Activated CD8-positive, alpha-beta T cell treated with anti-CD3 and anti-CD28 coated beads for 36 hours (primary cell): ENCODE measurements around the gene ABCA7. TPM values are rescaled to one million over a fixed set of nuclear protein-coding genes. Genes with fewer than 3 reads are reported as not detected.

ENCODE experiments used
- ATAC-seq: fragments of 200-7000 bp; cut with Tn5 transposase; one replicate; pipeline ENCODE4 v1.10.0; 2021; ENCODE audit warnings: mild to moderate bottlenecking, moderate library complexity
- CTCF ChIA-PET: fragments of 350-600 bp; sonication (Branson Sonifier 250); formaldehyde crosslinking; loops from one replicate; lab custom pipeline; 2021; ENCODE audit warnings: antibody characterized with exemption; lab: Charles Lee
- POLR2A ChIA-PET: fragments of 350-600 bp; sonication (Branson Sonifier 250); formaldehyde crosslinking; loops from one replicate; lab custom pipeline; 2021; ENCODE audit warnings: antibody characterized with exemption; lab: Charles Lee
- DNase-seq: peaks from one replicate; pipeline ENCODE4 v3.0.0-alpha.2; 2020
- H3K27ac Mint-ChIP-seq: one replicate; pipeline ENCODE4 v1.8.0; 2021; ENCODE audit warnings: mild to moderate bottlenecking, mixed read lengths
- H3K27me3 Mint-ChIP-seq: one replicate; pipeline ENCODE4 v1.8.0; 2021; ENCODE audit warnings: mixed read lengths
- H3K36me3 Mint-ChIP-seq: one replicate; pipeline ENCODE4 v1.8.0; 2021; ENCODE audit warnings: low read depth, mixed read lengths
- H3K4me1 Mint-ChIP-seq: one replicate; pipeline ENCODE4 v1.8.0; 2021; ENCODE audit warnings: low read depth, mixed read lengths
- H3K4me3 Mint-ChIP-seq: one replicate; pipeline ENCODE4 v1.8.0; 2021; ENCODE audit warnings: mild to moderate bottlenecking, moderate library complexity, mixed read lengths
- H3K9me3 Mint-ChIP-seq: one replicate; pipeline ENCODE4 v1.8.0; 2021; ENCODE audit warnings: mixed read lengths
- intact Hi-C: fragments of 100-400 bp; cut with micrococcal nuclease; formaldehyde crosslinking; loops from one replicate; pipeline ENCODE4 v1.10.0; 2022
- total RNA-seq, 2 experiments: library from RNA; stranded (reverse); gene quantifications; one replicate each; pipeline ENCODE4 v1.2.3, GENCODE V29; 2021
- TF ChIP-seq, protein P1 (sequence below): fragments of 200-600 bp; IDR thresholded peaks from one replicate; pipeline ENCODE4 v1.8.0; 2022; ENCODE audit warnings: antibody characterized with exemption, mild to moderate bottlenecking

The ABCA7 gene
- total RNA-seq, 2 experiments from 2014 or later = 14.0 to 14.6 TPM

- no peak for ATAC-seq
- POLR2A ChIA-PET = interaction anchor here (1.4 to 3.0 kb wide), 3 partner anchors 9 to 65 kb away, joined by 3 to 13 read pairs (median 11); no protein-coding TSS in a partner anchor
- Mint-ChIP-seq H3K36me3 (peaks cover 9% of the 10 kb centered on the region), H3K4me3 (no peak overlapping the region), H3K9me3 (no peaks in the 10 kb centered on the region), H3K27ac (no peak overlapping the region), H3K4me1 (peaks cover 33% of the 10 kb centered on the region), H3K27me3 (no peaks in the 10 kb centered on the region)
- DNase-seq = no peak
- CTCF ChIA-PET = no interaction called here
- TF ChIP-seq, protein P1, sequence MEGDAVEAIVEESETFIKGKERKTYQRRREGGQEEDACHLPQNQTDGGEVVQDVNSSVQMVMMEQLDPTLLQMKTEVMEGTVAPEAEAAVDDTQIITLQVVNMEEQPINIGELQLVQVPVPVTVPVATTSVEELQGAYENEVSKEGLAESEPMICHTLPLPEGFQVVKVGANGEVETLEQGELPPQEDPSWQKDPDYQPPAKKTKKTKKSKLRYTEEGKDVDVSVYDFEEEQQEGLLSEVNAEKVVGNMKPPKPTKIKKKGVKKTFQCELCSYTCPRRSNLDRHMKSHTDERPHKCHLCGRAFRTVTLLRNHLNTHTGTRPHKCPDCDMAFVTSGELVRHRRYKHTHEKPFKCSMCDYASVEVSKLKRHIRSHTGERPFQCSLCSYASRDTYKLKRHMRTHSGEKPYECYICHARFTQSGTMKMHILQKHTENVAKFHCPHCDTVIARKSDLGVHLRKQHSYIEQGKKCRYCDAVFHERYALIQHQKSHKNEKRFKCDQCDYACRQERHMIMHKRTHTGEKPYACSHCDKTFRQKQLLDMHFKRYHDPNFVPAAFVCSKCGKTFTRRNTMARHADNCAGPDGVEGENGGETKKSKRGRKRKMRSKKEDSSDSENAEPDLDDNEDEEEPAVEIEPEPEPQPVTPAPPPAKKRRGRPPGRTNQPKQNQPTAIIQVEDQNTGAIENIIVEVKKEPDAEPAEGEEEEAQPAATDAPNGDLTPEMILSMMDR = no peak
- intact Hi-C loops = no loop called here
These were observed 25.5 kb upstream of the ABCA7 start for GRCh38 chr19:1014161-1015060.

DNA sequence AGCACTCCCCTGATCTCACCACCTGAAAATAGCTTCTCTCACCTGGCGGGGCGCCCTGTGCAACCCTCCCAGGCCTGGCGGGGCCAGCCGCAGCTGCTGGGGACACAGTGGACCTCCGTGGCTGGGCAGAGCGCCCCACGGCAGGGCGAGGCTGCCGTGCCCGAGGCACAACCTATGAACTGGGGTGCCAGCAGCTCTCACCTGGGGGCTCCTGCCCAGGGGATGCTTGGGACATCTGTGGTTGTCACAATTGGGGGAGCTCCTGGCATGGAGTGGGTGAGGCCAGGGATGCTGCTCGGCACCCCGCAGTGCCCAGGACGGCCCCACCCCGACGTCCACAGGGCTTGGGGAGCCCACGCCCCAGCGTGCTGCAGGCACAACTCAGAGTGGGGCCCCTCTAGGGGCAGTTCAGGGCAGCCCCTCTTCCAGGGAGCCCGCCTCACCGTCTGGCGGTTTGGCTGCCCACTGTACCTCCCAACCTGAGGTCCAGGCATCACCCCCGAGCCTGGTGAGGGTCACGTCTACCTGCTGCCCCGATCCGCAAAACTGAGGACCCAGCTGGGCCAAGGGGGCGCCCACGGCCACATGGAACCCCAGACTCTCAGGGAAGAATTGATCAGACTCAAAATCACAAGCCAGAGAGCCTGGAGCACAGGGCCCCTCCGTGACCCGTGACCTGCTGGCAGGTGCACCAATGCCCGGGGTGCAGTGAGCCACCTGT is 24.7 kb upstream of the ABCA7 start:
- TF ChIP-seq, protein P1 = no peak
- no peak for ATAC-seq
- CTCF ChIA-PET = no interaction called here

DNA sequence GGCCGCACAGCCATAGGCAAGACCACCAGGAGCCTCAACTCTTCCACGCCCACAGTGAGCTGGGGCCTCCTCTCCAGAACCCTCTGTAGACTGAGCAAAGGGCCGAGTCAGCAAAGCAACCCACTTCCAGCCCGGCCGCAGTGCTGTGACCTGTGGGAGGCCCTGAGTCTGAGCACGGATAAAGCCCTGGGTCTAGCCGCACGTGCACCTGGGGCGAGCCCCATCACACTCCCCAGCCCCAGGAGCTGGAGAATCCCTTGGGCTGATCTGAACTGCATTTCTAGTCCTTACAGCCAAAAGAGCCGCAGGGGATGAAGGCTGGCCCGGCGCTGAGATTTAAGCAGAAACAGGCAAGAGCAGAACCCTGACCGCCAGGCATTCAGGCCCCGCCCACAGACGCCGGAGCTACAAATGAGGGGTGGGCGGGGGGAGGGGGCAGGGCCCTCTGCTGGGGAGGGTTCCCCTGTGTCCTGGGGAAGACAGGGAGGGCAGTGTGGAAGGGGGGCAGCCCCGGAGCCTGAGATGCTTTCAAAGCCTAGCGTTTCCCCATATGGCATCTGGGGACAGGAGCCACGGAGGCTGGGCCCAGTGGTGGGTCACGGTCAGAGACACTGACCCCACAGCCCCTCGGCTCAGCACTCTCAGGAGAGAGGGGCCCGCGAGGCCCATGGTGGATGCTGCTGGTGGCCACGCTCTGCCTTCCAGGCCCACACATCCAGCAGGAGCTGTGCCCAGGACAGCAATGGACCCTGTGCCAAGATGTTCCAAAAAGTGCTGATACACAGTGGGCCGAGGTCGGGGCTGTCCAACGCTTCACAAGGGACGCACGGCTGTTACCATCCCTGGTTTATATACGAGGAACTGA is 23.9 kb upstream of the ABCA7 start:
- CTCF ChIA-PET = interaction anchor here (0.9 kb wide), 1 partner anchor 17 kb away, joined by 3 read pairs; no protein-coding TSS in a partner anchor
- H3K27me3 Mint-ChIP-seq = no peaks in the 10 kb centered on the region
- POLR2A ChIA-PET = interaction anchor here (0.7 to 3.0 kb wide), 6 partner anchors 10 to 234 kb away, joined by 3 to 13 read pairs (median 4); no protein-coding TSS in a partner anchor

More for the DNA sequence above, 24.7 kb upstream of the ABCA7 start:
- no peaks in the 10 kb centered on the region for H3K9me3 Mint-ChIP-seq
- H3K36me3 Mint-ChIP-seq = peaks cover 10% of the 10 kb centered on the region
- H3K27me3 Mint-ChIP-seq = no peaks in the 10 kb centered on the region
- no peak for DNase-seq
- H3K27ac Mint-ChIP-seq = no peak overlapping the region
- intact Hi-C loops = no loop called here
- peaks cover 33% of the 10 kb centered on the region for H3K4me1 Mint-ChIP-seq
- no peak overlapping the region for H3K4me3 Mint-ChIP-seq
- POLR2A ChIA-PET = interaction anchor here (1.4 to 3.0 kb wide), 2 partner anchors 9 to 64 kb away, joined by 3 to 13 read pairs; no protein-coding TSS in a partner anchor

GRCh38 chr19:1016647-1017114 is 23.2 kb upstream of the ABCA7 start:
- H3K9me3 Mint-ChIP-seq = no peaks in the 10 kb centered on the region
- POLR2A ChIA-PET = interaction anchor here (0.7 to 3.0 kb wide), 5 partner anchors 11 to 233 kb away, joined by 3 to 13 read pairs (median 4); no protein-coding TSS in a partner anchor
- intact Hi-C loops = no loop called here
- CTCF ChIA-PET = interaction anchor here (0.9 kb wide), 1 partner anchor 16 kb away, joined by 3 read pairs; no protein-coding TSS in a partner anchor
- H3K4me1 Mint-ChIP-seq = peaks cover 36% of the 10 kb centered on the region
- no peaks in the 10 kb centered on the region for H3K27me3 Mint-ChIP-seq
- peak overlapping the region; percentile 24 for H3K4me3 Mint-ChIP-seq
- peaks cover 16% of the 10 kb centered on the region for H3K36me3 Mint-ChIP-seq
- peak overlapping the region; percentile 62 for H3K27ac Mint-ChIP-seq
- no peak for DNase-seq
- TF ChIP-seq, protein P1 = no peak
- ATAC-seq = no peak

More for the DNA sequence above, 23.9 kb upstream of the ABCA7 start:
- DNase-seq = no peak
- no peak overlapping the region for H3K4me3 Mint-ChIP-seq
- H3K36me3 Mint-ChIP-seq = peaks cover 14% of the 10 kb centered on the region
- ATAC-seq = no peak
- H3K27ac Mint-ChIP-seq = peak overlapping the region; percentile 38
- no peaks in the 10 kb centered on the region for H3K9me3 Mint-ChIP-seq
- TF ChIP-seq, protein P1 = no peak
- peaks cover 33% of the 10 kb centered on the region for H3K4me1 Mint-ChIP-seq
- intact Hi-C loops = no loop called here
